ENCODE results near the gene DUOXA2. TPM values are rescaled to one million over a fixed set of nuclear protein-coding genes. Genes with fewer than 3 reads are reported as not detected.

DUOXA2 gene
- total RNA-seq, 1 donor from 2014 or later = not detected

- no peaks in the 10 kb centered on the region for H4K20me1 ChIP-seq (ENCODE audit: insufficient read depth, low read length)
- Mint-ChIP-seq H3K27me3 (ENCODE audit: low read depth, unreplicated experiment) (peaks cover 60% of the 10 kb centered on the region), H3K36me3 (ENCODE audit: low read depth, unreplicated experiment) (no peaks in the 10 kb centered on the region), H3K9me3 (ENCODE audit: unreplicated experiment) (no peaks in the 10 kb centered on the region), H3K27ac (ENCODE audit: unreplicated experiment) (no peak overlapping the region), H3K4me3 (ENCODE audit: unreplicated experiment) (peak overlapping the region; percentile 54), H3K4me1 (ENCODE audit: low read depth, unreplicated experiment) (peaks cover 11% of the 10 kb centered on the region)
- TF ChIP-seq CTCF (IDR thresholded peaks at IDR 0.05; ENCODE audit: insufficient read depth, low read depth, low read length) (no peak), EZH2 (IDR thresholded peaks at IDR 0.05; ENCODE audit: insufficient read depth, low read length) (no peak)
- H3K4me2 ChIP-seq (ENCODE audit: low read length) = peak overlapping the region; percentile 68
- H3K9ac ChIP-seq (ENCODE audit: low read length) = no peak overlapping the region
- DNase-seq (ENCODE audit: low read depth) (no peak), FAIRE-seq (no peak)
- no peak overlapping the region for H3K27ac ChIP-seq (ENCODE audit: low read depth, low read length)
- no peaks in the 10 kb centered on the region for H3K9me3 ChIP-seq (ENCODE audit: insufficient read depth, low read depth, low read length)
- H3K4me1 ChIP-seq (ENCODE audit: insufficient read depth, low read length) = peaks cover 9% of the 10 kb centered on the region
- H3K4me3 ChIP-seq (ENCODE audit: insufficient read depth, low read depth, low read length) = no peak overlapping the region
- no peaks in the 10 kb centered on the region for H3K79me2 ChIP-seq (ENCODE audit: insufficient read depth, low read length)
- peak overlapping the region; percentile 48 for H2AFZ ChIP-seq (ENCODE audit: low read depth, low read length)
- no peaks in the 10 kb centered on the region for H3K36me3 ChIP-seq (ENCODE audit: insufficient read depth, low read length)
- peaks cover 53% of the 10 kb centered on the region for H3K27me3 ChIP-seq (ENCODE audit: insufficient read depth, low read length)
Measured at GRCh38 chr15:45117308-45118130, 3.4 kb downstream of the DUOXA2 start.

GRCh38 chr15:45118131-45118588 lies 4.0 kb downstream of the DUOXA2 start:
- peak; percentile 74 for DNase-seq (ENCODE audit: low read depth)
- H3K36me3 ChIP-seq (ENCODE audit: insufficient read depth, low read length) = no peaks in the 10 kb centered on the region
- TF ChIP-seq EZH2 (IDR thresholded peaks at IDR 0.05; ENCODE audit: insufficient read depth, low read length) = no peak
- TF ChIP-seq CTCF (IDR thresholded peaks at IDR 0.05; ENCODE audit: insufficient read depth, low read depth, low read length) = peak; percentile 100
- peaks cover 15% of the 10 kb centered on the region for H3K4me1 Mint-ChIP-seq (ENCODE audit: low read depth, unreplicated experiment)
- H3K4me2 ChIP-seq (ENCODE audit: low read length) = peak overlapping the region; percentile 68
- no peaks in the 10 kb centered on the region for H3K36me3 Mint-ChIP-seq (ENCODE audit: low read depth, unreplicated experiment)
- H3K4me3 Mint-ChIP-seq (ENCODE audit: unreplicated experiment) = peak overlapping the region; percentile 54
- no peaks in the 10 kb centered on the region for H4K20me1 ChIP-seq (ENCODE audit: insufficient read depth, low read length)
- H3K4me1 ChIP-seq (ENCODE audit: insufficient read depth, low read length) = peaks cover 9% of the 10 kb centered on the region
- H3K9me3 Mint-ChIP-seq (ENCODE audit: unreplicated experiment) = no peaks in the 10 kb centered on the region
- no peak overlapping the region for H3K4me3 ChIP-seq (ENCODE audit: insufficient read depth, low read depth, low read length)
- peaks cover 47% of the 10 kb centered on the region for H3K27me3 ChIP-seq (ENCODE audit: insufficient read depth, low read length)
- no peaks in the 10 kb centered on the region for H3K9me3 ChIP-seq (ENCODE audit: insufficient read depth, low read depth, low read length)
- no peak for FAIRE-seq
- no peaks in the 10 kb centered on the region for H3K79me2 ChIP-seq (ENCODE audit: insufficient read depth, low read length)
- H3K9ac ChIP-seq (ENCODE audit: low read length) = no peak overlapping the region
- no peak overlapping the region for H3K27ac Mint-ChIP-seq (ENCODE audit: unreplicated experiment)
- H3K27ac ChIP-seq (ENCODE audit: low read depth, low read length) = no peak overlapping the region
- peaks cover 54% of the 10 kb centered on the region for H3K27me3 Mint-ChIP-seq (ENCODE audit: low read depth, unreplicated experiment)
- H2AFZ ChIP-seq (ENCODE audit: low read depth, low read length) = peak overlapping the region; percentile 48

GRCh38 chr15:45118996-45119395 lies 4.9 kb downstream of the DUOXA2 start:
- H3K9me3 ChIP-seq (ENCODE audit: insufficient read depth, low read depth, low read length) = no peaks in the 10 kb centered on the region
- no peak overlapping the region for H2AFZ ChIP-seq (ENCODE audit: low read depth, low read length)
- no peak overlapping the region for H3K9ac ChIP-seq (ENCODE audit: low read length)
- H4K20me1 ChIP-seq (ENCODE audit: insufficient read depth, low read length) = no peaks in the 10 kb centered on the region
- TF ChIP-seq EZH2 (IDR thresholded peaks at IDR 0.05; ENCODE audit: insufficient read depth, low read length) (no peak), CTCF (IDR thresholded peaks at IDR 0.05; ENCODE audit: insufficient read depth, low read depth, low read length) (no peak)
- Mint-ChIP-seq H3K9me3 (ENCODE audit: unreplicated experiment) (no peaks in the 10 kb centered on the region), H3K36me3 (ENCODE audit: low read depth, unreplicated experiment) (no peaks in the 10 kb centered on the region), H3K4me1 (ENCODE audit: low read depth, unreplicated experiment) (peaks cover 16% of the 10 kb centered on the region), H3K27me3 (ENCODE audit: low read depth, unreplicated experiment) (peaks cover 45% of the 10 kb centered on the region), H3K27ac (ENCODE audit: unreplicated experiment) (no peak overlapping the region), H3K4me3 (ENCODE audit: unreplicated experiment) (no peak overlapping the region)
- H3K4me1 ChIP-seq (ENCODE audit: insufficient read depth, low read length) = peaks cover 9% of the 10 kb centered on the region
- H3K4me2 ChIP-seq (ENCODE audit: low read length) = no peak overlapping the region
- no peak for FAIRE-seq
- H3K36me3 ChIP-seq (ENCODE audit: insufficient read depth, low read length) = no peaks in the 10 kb centered on the region
- H3K79me2 ChIP-seq (ENCODE audit: insufficient read depth, low read length) = no peaks in the 10 kb centered on the region
- H3K27me3 ChIP-seq (ENCODE audit: insufficient read depth, low read length) = peaks cover 39% of the 10 kb centered on the region
- DNase-seq (ENCODE audit: low read depth) = no peak
- no peak overlapping the region for H3K4me3 ChIP-seq (ENCODE audit: insufficient read depth, low read depth, low read length)
- H3K27ac ChIP-seq (ENCODE audit: low read depth, low read length) = no peak overlapping the region

All from astrocyte (in vitro differentiated cells and primary cell).